GM13976 (cell line): ENCODE measurements around the gene TNFAIP8.

ENCODE experiments used
- DNase-seq: peaks from one replicate; pipeline ENCODE4 v3.0.0; 2012; ENCODE audit warnings: low spot score
- in situ Hi-C: fragments of 300-500 bp; cut with MboI; formaldehyde crosslinking; loops from one replicate; pipeline ENCODE4 v1.12.0; 2022; ENCODE audit warnings: low sequenced_read_pairs, mixed read lengths, inconsistent platforms; ENCODE audit not compliant: unreplicated experiment
- TF ChIP-seq, protein P1 (sequence below): IDR thresholded peaks from 2 replicates; pipeline ENCODE4 v1.5.1; 2012; ENCODE audit warnings: borderline replicate concordance, mild to moderate bottlenecking; ENCODE audit not compliant: insufficient read depth; ENCODE audit errors: extremely low read depth, missing control alignments, control extremely low read depth

Gene TNFAIP8

DNA sequence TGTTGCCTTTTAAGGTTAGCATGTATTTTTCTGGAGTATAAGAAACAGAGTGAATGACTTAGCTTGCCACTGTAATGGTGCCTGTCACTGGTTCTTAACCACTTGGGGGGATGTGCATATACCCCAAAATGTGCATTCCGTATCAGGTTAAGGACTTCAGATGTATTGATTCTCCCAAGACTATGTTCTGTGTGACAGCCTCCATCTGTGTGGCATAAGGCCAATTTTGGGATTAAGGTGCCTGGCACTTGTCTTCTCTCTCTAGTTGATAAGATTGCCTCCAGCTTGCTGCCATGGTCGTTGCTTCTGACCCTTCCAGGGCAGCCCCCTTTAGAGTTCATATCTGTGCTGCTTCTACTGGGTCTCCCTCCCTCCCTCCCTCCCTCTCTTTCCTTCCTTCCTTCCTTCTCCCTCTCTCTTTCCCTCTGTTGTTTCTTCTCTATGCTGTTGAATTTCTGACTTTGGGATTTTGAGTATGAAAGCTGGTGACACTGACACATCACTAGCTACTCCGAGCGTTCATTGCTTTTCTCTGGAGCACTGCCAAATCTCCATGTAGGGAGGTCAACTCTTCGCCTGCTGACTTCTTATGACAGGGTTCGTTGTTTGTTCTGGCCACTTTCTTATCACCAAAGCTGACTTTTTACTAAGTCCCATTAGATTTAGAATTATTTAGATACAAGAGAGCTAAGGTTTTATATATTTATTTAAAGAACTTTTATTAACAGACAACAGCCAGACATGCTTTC is 31.0 kb downstream of the TNFAIP8 start:
- TF ChIP-seq, protein P1, sequence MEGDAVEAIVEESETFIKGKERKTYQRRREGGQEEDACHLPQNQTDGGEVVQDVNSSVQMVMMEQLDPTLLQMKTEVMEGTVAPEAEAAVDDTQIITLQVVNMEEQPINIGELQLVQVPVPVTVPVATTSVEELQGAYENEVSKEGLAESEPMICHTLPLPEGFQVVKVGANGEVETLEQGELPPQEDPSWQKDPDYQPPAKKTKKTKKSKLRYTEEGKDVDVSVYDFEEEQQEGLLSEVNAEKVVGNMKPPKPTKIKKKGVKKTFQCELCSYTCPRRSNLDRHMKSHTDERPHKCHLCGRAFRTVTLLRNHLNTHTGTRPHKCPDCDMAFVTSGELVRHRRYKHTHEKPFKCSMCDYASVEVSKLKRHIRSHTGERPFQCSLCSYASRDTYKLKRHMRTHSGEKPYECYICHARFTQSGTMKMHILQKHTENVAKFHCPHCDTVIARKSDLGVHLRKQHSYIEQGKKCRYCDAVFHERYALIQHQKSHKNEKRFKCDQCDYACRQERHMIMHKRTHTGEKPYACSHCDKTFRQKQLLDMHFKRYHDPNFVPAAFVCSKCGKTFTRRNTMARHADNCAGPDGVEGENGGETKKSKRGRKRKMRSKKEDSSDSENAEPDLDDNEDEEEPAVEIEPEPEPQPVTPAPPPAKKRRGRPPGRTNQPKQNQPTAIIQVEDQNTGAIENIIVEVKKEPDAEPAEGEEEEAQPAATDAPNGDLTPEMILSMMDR = no peak
- in situ Hi-C loops = no loop called here
- no peak for DNase-seq

DNA sequence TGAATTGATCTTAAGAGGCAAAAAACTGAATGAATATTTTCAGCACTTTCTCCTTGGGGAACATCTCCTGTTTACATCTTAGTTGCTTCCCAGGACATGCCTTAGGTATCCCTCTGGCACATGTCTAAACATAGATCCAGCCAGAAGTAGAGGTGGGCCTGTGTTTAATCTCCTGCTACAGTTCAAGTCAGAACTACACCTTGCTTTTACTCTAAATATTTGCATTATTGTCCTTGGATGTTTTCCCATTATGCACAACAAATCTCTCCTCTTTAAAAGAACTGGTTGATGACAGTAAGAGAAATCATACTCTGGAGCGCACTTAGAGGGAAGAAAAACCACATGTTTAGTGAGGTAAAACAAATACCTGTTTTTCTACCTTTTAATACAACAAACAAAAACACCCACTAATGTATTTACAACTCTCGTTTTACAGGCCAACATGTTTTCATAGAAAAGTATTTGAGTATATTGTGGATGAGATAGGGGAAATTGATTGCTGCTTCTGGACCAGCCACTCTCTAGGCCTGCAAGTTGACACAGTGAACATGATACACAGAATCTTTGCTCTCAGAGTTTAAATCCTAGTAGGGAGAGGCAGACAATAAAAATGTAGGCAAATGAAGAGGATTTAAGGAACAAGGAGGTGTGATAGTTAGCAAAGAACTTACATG is 32.3 kb downstream of the TNFAIP8 start:
- in situ Hi-C loops = no loop called here
- DNase-seq = no peak

DNA sequence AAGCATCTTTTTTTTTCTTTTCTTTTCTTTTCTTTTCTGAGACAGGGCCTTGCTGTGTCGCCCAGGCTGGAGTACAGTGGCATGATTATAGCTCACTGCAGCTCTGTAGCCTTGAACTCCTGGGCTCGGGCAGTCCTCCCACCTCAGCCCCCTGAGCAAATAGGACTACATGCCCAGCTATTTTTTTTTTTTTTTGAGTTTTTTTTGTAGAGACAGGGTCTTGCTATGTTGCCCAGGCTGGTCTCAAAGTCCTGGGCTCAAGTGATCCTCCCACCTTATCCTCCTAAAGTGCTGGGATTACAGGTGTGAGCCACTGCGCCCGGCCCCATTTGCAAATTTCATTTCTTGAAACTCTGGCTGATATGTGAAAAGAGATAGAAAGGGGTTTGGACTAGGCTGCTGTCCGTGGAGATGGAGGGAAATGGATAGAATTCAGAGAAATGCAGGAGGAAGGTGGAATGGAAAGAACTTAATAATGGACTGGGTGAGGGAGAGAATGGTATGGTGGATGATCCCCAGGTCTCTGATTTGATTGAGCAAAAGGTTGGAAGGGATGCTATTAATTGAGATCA is 32.9 kb downstream of the TNFAIP8 start:
- TF ChIP-seq, protein P1 = no peak
- in situ Hi-C loops = no loop called here
- no peak for DNase-seq

More for the DNA sequence above, 32.3 kb downstream of the TNFAIP8 start:
- TF ChIP-seq, protein P1 = no peak

DNA sequence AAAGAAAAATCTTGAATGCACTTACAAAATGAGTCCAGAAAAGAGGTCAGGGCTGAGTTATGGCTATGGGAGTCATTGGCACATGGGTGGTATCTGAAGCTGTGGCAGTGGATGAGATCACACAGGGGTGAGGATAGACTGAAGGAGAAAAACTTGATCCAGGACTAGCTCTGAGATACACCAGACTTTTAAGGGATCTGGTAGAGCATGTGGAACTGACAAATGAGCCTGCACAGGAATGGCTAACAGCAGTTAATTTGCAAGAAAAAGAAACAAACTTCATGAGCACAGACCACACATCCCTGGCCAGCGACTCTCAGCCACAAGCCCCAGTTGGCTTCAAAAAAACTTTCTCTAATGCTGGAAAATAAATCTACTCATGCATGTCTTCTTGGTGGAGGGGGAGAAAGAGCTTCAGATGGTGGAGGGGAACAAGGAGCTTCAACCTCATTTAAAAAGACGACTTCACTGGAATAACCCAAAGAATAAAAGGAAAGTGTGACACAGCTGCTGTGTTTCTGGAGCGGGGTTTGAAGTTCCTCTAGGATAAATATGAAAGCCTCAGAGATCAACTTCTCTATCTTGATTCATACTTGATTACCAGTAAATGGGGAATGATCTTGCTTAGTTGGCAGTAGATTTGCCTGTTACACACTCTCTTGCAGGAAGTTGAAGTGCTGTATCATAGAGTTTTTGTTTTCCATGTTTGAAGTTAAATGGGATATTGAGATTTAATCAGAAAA is 33.6 kb downstream of the TNFAIP8 start:
- TF ChIP-seq, protein P1 = no peak
- no peak for DNase-seq
- in situ Hi-C loops = no loop called here

DNA sequence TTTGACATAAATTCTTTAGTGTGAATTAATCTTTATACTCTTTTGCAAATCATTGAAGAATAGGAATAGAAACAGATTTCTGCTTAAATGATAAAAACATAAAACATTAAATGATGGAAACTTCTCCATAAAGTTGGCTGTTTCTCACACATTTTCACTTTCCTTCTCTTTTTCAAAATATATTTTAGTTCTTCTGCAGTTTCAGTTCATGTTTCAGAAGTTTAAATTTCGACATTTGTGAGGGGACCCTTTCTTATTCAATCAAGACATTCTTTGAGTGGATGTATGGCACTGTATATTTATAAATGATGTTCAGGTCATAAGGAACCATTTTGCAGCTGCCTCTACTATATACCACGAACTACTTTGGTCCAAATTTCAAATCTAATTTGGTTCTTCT is 34.6 kb downstream of the TNFAIP8 start:
- TF ChIP-seq, protein P1 = no peak
- DNase-seq = no peak
- in situ Hi-C loops = no loop called here

DNA sequence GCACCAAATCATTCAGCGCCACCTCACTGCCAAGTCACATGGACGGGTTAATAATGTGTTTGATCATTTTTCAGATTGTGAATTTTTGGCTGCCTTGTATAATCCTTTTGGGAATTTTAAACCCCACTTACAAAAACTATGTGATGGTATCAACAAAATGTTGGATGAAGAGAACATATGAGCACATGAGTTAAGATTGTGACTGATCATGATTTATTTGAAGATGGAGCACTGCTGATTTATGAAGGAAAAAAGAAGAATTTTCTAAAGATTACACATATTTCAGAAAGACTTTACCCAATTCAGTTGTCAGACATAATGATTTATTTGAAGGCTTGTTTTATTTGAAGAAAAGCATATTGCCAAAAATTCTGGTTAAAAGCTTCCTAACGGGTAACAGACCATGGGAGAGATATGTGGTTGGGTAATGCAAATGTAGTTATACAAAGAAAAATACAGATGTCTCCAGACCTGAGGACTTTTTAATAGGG is 37.4 kb downstream of the TNFAIP8 start:
- in situ Hi-C loops = no loop called here
- no peak for DNase-seq
- TF ChIP-seq, protein P1 = no peak
